Measurements from ENCODE around the gene MYMK.

- no peak for TF ChIP-seq ISL1 (CRISPR knock-in tag; IDR thresholded peaks at IDR 0.05)
- TF ChIP-seq PATZ1 (CRISPR knock-in tag; IDR thresholded peaks at IDR 0.05; ENCODE audit: borderline replicate concordance), result no peak
- TF ChIP-seq ZNF8 (CRISPR knock-in tag; IDR thresholded peaks at IDR 0.05), result no peak
- TF ChIP-seq GLIS3 (CRISPR knock-in tag; IDR thresholded peaks at IDR 0.05), result no peak
Measured at GRCh38 chr9:133494636-133495326, 30.0 kb downstream of the MYMK start.

Measured in SK-N-SH treated with all-trans-retinoic acid at 6 μM for 48 hours (cell line).